Effector memory CD4-positive, alpha-beta T cell (primary cell): ENCODE data around the gene GNAS-AS1.
"Not testable (repeated sequence)": the region's sequence is repeated elsewhere in the genome, so short reads cannot be mapped to it uniquely, and the experiment has no call there.

Experiments used
- DNase-seq, 3 donors: peaks; one replicate each; pipeline ENCODE4 v3.0.0-alpha.2; 2020
- H3K27ac ChIP-seq: 2 replicates; pipeline ENCODE4 v1.7.0; 2013; ENCODE audit warnings: mild to moderate bottlenecking, low read length, moderate library complexity; ENCODE audit not compliant: insufficient read depth, poor library complexity, severe bottlenecking
- H3K27me3 ChIP-seq: replicated peaks from 2 replicates; pipeline ENCODE4 v1.7.0; 2013; ENCODE audit warnings: mild to moderate bottlenecking, low read length; ENCODE audit not compliant: insufficient read depth, control insufficient read depth, poor library complexity, severe bottlenecking
- H3K36me3 ChIP-seq: 2 replicates; pipeline ENCODE4 v1.7.0; 2013; ENCODE audit warnings: mild to moderate bottlenecking, low read length, moderate library complexity; ENCODE audit not compliant: control insufficient read depth, insufficient read depth
- H3K4me1 ChIP-seq: 2 replicates; pipeline ENCODE4 v1.7.0; 2013; ENCODE audit warnings: low read length, mild to moderate bottlenecking; ENCODE audit not compliant: control insufficient read depth, insufficient read depth, poor library complexity, severe bottlenecking
- H3K4me3 ChIP-seq: 2 replicates; pipeline ENCODE4 v1.7.0; 2013; ENCODE audit warnings: low read length, low read depth, mild to moderate bottlenecking; ENCODE audit not compliant: insufficient read depth, poor library complexity, severe bottlenecking
- H3K9me3 ChIP-seq: 2 replicates; pipeline ENCODE4 v1.7.0; 2013; ENCODE audit warnings: mild to moderate bottlenecking, low read length, moderate library complexity; ENCODE audit not compliant: control insufficient read depth

The GNAS-AS1 gene

DNA sequence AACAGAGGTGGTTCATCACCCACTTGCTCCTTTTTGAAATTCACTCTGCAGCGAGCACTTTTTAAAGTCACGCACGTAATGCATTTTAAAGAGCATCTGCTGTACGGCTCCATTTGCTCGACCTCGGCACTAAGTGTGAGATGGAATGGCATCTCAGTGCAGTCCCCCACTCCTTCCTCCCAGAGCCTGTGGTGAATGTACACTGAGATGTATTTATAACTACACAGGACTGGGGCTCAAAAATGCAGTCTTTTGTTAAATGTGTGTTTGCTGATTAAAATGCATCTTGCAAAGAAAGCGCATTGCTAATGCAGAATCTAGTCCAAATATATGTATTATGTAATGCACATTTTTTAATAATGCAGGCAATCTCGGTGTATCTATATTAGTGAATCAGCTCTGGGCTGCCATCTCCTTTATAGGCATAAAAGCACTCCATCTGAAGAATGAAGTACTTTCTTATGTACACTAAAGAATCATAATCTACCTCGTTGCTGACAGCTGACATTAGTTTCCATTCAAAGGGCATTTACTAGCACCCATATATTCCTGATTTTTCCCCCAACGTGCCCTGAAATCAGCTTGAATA lies 14.0 kb downstream of the GNAS-AS1 start:
- DNase-seq: no peak
- peaks cover 9% of the 10 kb centered on the region for H3K27me3 ChIP-seq
- H3K27ac ChIP-seq: no peak overlapping the region

DNA sequence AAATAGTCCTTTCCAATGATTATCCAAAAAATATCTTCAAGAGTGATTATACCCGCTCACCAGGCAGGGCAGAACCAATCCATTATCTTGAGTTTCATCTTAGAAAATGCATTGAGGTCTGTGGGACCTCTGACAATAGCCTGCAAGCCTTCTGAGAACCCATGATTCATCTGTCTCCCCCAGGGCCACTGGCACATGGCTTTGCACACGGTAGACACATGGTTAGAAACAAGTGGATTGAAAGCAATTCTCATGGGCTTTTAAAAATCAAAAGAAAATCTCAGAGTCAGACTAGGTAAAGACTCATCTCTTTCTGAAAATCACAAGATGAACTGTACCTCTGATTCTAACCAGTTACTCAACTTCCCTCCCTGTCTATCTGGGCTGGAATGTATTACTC lies 15.5 kb downstream of the GNAS-AS1 start:
- Histone ChIP-seq H3K36me3 (no peaks in the 10 kb centered on the region), H3K4me3 (no peak overlapping the region), H3K27me3 (peaks cover 5% of the 10 kb centered on the region), H3K27ac (no peak overlapping the region), H3K9me3 (no peaks in the 10 kb centered on the region), H3K4me1 (no peaks in the 10 kb centered on the region)
- DNase-seq: no peak

More for the DNA sequence above, 14.0 kb downstream of the GNAS-AS1 start:
- H3K36me3 ChIP-seq: no peaks in the 10 kb centered on the region
- no peaks in the 10 kb centered on the region for H3K9me3 ChIP-seq
- no peak overlapping the region for H3K4me3 ChIP-seq
- no peaks in the 10 kb centered on the region for H3K4me1 ChIP-seq

DNA sequence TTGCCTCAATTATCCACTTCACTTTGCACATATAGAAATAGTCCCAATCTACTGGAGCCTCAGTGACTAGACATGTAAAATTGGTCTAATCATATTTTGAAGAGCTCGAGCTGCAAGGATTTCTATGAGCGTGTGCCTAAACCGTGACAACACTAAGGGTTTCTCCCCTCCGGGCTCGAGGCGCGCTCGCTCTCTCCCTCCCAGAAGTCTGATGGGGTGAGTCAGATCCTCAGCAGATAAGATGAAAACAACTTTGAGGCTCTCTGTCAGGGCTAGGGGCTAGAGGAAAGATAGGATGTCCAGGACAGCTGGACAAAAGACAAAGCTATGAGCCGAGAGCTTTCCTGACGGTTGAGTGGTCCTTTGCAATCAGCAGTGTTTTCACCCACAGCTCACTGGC lies 16.8 kb downstream of the GNAS-AS1 start:
- Histone ChIP-seq H3K9me3 (no peaks in the 10 kb centered on the region), H3K27ac (no peak overlapping the region), H3K27me3 (no peaks in the 10 kb centered on the region), H3K36me3 (no peaks in the 10 kb centered on the region), H3K4me3 (no peak overlapping the region), H3K4me1 (no peaks in the 10 kb centered on the region)
- no peak for DNase-seq

DNA sequence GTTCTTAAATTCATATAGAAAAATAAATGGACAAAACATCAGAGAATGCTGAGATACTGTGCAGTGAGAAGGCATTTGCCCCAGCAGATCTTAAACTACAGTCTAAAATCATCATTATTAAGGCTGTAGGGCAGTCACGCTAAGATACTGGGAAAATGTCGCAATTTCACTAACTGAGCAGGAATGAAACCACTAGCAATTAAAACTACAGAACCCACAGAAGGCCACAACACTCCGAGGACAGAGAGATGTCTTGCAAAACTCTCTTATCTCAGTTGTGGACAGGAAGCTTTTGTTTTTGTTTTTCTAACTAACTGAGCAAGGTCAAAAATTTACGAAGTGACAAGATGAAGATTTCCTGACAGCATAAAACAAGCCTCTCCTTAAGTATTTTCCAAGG lies 18.2 kb downstream of the GNAS-AS1 start:
- no peak for DNase-seq
- Histone ChIP-seq H3K36me3 (no peaks in the 10 kb centered on the region), H3K4me3 (no peak overlapping the region), H3K27me3 (no peaks in the 10 kb centered on the region), H3K9me3 (no peaks in the 10 kb centered on the region), H3K4me1 (no peaks in the 10 kb centered on the region), H3K27ac (no peak overlapping the region)

DNA sequence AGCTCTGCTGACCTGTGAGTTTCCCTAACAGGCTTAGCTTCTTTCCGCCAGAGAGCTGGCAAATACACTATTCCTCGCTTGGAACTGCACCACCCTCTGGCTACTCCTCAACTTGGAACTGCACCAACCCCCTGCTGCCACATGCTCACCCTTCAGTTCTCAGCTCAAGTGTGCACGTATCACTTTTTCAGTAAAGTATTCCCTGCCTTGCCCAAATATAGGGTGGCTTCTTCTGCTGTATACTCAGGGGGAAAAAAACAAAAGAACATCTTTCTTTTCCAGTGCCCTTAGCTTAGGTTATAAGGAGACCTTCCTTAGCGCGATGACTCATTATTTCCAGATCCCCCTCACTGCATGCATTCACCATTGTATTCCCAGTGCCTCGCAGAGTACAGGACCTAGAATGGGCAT lies 21.2 kb downstream of the GNAS-AS1 start:
- no peaks in the 10 kb centered on the region for H3K9me3 ChIP-seq
- no peak for DNase-seq
- no peak overlapping the region for H3K27ac ChIP-seq
- no peaks in the 10 kb centered on the region for H3K36me3 ChIP-seq
- H3K4me3 ChIP-seq: no peak overlapping the region
- no peaks in the 10 kb centered on the region for H3K4me1 ChIP-seq
- H3K27me3 ChIP-seq: no peaks in the 10 kb centered on the region

DNA sequence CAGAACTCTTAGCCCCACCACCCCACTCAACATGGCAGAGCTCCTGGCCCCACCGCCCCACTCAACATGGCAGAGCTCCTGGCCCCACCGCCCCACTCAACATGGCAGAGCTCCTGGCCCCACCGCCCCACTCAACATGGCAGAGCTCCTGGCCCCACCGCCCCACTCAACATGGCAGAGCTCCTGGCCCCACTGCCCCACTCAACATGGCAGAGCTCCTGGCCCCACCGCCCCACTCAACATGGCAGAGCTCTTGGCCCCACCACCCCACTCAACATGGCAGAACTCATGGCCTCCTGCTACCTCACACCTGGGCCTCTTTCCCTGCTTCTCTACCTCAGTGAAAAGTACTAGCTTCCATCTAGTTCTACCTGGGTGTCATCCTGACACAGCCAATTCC lies 21.9 kb downstream of the GNAS-AS1 start:
- not testable (repeated sequence) for H3K27ac ChIP-seq, H3K4me3 ChIP-seq, H3K9me3 ChIP-seq, H3K4me1 ChIP-seq, H3K27me3 ChIP-seq, H3K36me3 ChIP-seq, DNase-seq

DNA sequence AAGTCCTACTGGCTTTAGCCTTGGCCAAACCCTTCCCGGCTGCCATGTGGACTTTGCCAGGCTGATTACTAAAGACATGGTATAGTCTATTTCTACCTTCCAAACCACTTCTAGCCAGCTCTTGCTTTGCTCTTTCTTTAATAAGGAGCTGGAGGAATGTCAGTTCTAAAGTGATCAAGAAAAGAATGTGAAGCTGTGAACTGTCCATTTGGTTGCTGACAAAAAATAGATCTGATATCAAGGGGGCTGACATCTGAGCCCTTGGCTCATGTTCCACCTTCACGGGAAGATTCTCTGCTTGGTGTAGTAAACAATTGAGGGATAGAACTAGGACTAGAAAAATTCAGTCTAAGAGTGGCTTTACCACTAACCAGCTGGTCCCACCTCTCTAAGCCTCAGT lies 22.6 kb downstream of the GNAS-AS1 start:
- H3K27me3 ChIP-seq: no peaks in the 10 kb centered on the region
- no peak for DNase-seq
- H3K9me3 ChIP-seq: no peaks in the 10 kb centered on the region
- no peak overlapping the region for H3K27ac ChIP-seq
- H3K36me3 ChIP-seq: no peaks in the 10 kb centered on the region
- H3K4me1 ChIP-seq: no peaks in the 10 kb centered on the region
- no peak overlapping the region for H3K4me3 ChIP-seq

DNA sequence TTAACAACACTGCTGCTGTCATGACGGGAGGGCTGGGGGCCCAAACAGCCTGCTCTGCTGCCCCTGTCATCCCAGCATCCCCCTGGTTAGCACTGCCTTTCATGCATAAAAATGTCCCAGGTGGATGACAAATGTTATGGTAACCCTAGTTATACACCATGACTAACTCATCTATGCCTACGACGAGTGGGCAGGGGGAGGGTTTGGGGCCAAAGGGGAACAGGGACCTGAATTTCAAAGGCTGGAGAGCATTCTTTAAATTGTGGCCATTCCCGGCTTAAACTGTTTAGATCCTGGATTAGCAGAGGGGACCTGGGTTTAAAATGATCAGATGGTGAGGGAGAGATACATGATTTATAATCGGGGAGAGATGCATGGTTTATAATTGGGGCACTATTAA lies 24.4 kb downstream of the GNAS-AS1 start:
- no peaks in the 10 kb centered on the region for H3K9me3 ChIP-seq
- H3K4me1 ChIP-seq: no peaks in the 10 kb centered on the region
- no peak overlapping the region for H3K27ac ChIP-seq
- no peaks in the 10 kb centered on the region for H3K27me3 ChIP-seq
- no peak overlapping the region for H3K4me3 ChIP-seq
- H3K36me3 ChIP-seq: no peaks in the 10 kb centered on the region
- DNase-seq: no peak

DNA sequence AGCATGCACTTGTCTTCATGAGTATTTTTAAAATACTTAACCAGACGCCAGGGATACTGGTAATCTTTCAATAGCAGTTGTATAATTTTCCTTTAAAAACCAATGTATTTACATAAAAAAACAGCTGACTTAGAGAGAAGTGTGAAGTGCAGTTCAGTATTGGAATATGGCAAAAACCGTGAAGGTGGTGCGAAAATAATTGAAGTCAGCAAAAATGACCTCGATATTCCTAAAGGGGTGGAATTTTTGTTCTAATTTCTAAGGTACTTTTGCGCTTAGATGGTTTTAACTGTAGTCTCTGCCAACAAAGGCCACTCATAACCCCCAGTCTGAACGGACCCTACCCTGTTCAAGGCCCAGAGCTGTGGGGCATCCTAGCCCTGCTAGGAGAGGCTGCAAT lies 25.3 kb downstream of the GNAS-AS1 start:
- H3K27ac ChIP-seq: no peak overlapping the region
- H3K36me3 ChIP-seq: no peaks in the 10 kb centered on the region
- DNase-seq: no peak
- H3K4me1 ChIP-seq: no peaks in the 10 kb centered on the region
- H3K9me3 ChIP-seq: no peaks in the 10 kb centered on the region
- H3K4me3 ChIP-seq: no peak overlapping the region
- no peaks in the 10 kb centered on the region for H3K27me3 ChIP-seq

DNA sequence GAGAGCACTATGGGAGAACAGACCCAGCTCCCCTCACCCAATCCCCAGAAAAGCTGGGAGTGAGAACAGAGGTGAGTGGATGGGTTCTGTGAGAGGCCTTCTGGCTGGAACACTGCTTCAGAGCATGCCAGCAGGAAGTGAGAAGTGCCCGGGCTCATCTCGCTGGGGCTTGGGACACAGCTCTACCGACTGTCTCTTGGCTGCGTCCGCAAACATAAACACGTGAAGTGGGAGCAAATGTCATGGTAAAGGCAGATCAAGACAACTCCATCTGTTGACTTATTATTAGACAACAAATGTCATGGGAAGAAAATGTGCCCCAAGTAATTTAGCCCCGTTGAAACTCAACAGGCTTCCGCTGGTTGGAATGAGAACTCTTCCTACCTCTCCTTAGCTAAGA lies 25.9 kb downstream of the GNAS-AS1 start:
- DNase-seq: no peak
- Histone ChIP-seq H3K9me3 (no peaks in the 10 kb centered on the region), H3K4me3 (no peak overlapping the region), H3K4me1 (no peaks in the 10 kb centered on the region), H3K27ac (no peak overlapping the region), H3K36me3 (no peaks in the 10 kb centered on the region), H3K27me3 (no peaks in the 10 kb centered on the region)
